Middle frontal gyrus (tissue), 1 donor: ENCODE measurements around the gene TCF20.

Experiments used
- DNase-seq: peaks from one replicate; pipeline ENCODE4 v3.0.0-alpha.2; 2015; ENCODE audit warnings: low spot score; ENCODE audit errors: extremely low spot score

TCF20 gene

GRCh38 chr22:42261296-42261695 lies 9.2 kb downstream of the TCF20 start:
- no peak for DNase-seq

- DNase-seq, result no peak
Measured at GRCh38 chr22:42258126-42258525, 12.3 kb downstream of the TCF20 start.

GRCh38 chr22:42257386-42257785 lies 13.1 kb downstream of the TCF20 start:
- no peak for DNase-seq

GRCh38 chr22:42256930-42257329 lies 13.5 kb downstream of the TCF20 start:
- no peak for DNase-seq

- no peak for DNase-seq
Measured at GRCh38 chr22:42256220-42256619, 14.2 kb downstream of the TCF20 start.

GRCh38 chr22:42249831-42250230 lies 20.6 kb downstream of the TCF20 start:
- DNase-seq, result no peak

GRCh38 chr22:42248995-42249394 lies 21.5 kb downstream of the TCF20 start:
- DNase-seq, result no peak

- no peak for DNase-seq
Measured at GRCh38 chr22:42247596-42247995, 22.9 kb downstream of the TCF20 start.

- no peak for DNase-seq
Measured at GRCh38 chr22:42243802-42244060, 26.7 kb downstream of the TCF20 start.

GRCh38 chr22:42236848-42237247 lies 33.6 kb downstream of the TCF20 start:
- no peak for DNase-seq

- DNase-seq, result no peak
Measured at GRCh38 chr22:42236268-42236667, 34.2 kb downstream of the TCF20 start.

GRCh38 chr22:42233879-42234278 lies 36.6 kb downstream of the TCF20 start:
- DNase-seq, result no peak

GRCh38 chr22:42231929-42232328 lies 38.5 kb downstream of the TCF20 start:
- DNase-seq, result no peak

- DNase-seq, result no peak
Measured at GRCh38 chr22:42229455-42230149, 40.9 kb downstream of the TCF20 start.

GRCh38 chr22:42228483-42228882 lies 42.0 kb downstream of the TCF20 start:
- no peak for DNase-seq

GRCh38 chr22:42227435-42227834 lies 43.0 kb downstream of the TCF20 start:
- DNase-seq, result no peak

- no peak for DNase-seq
Measured at GRCh38 chr22:42225841-42226240, 44.6 kb downstream of the TCF20 start.

- no peak for DNase-seq
Measured at GRCh38 chr22:42222140-42222539, 48.3 kb downstream of the TCF20 start.
